ENCODE measurements around the gene CXCL16.

The CXCL16 gene

GRCh38 chr17:4715063-4715744, 24.5 kb downstream of the CXCL16 start:
- TF ChIP-seq RAD21 (IDR thresholded peaks at IDR 0.05; ENCODE audit: low read depth) (no peak), EGR1 (IDR thresholded peaks at IDR 0.05) (no peak), CEBPB (IDR thresholded peaks at IDR 0.05) (no peak), REST (IDR thresholded peaks at IDR 0.05; ENCODE audit: low read depth) (no peak), NFIC (IDR thresholded peaks at IDR 0.05) (no peak), YY1 (IDR thresholded peaks at IDR 0.05; ENCODE audit: low read depth) (no peak), TAF1 (IDR thresholded peaks at IDR 0.05; ENCODE audit: low read depth) (no peak), USF1 (IDR thresholded peaks at IDR 0.05) (no peak), MAX (IDR thresholded peaks at IDR 0.05) (no peak), EP300 (IDR thresholded peaks at IDR 0.05; ENCODE audit: borderline replicate concordance) (no peak)

- no peak for TF ChIP-seq TEAD4 (IDR thresholded peaks at IDR 0.05)
- no peak for TF ChIP-seq RAD21 (IDR thresholded peaks at IDR 0.05; ENCODE audit: low read depth)
- TF ChIP-seq TAF1 (IDR thresholded peaks at IDR 0.05; ENCODE audit: low read depth), result no peak
- TF ChIP-seq EP300 (IDR thresholded peaks at IDR 0.05; ENCODE audit: borderline replicate concordance), result no peak
- TF ChIP-seq USF1 (IDR thresholded peaks at IDR 0.05), result no peak
- no peak for TF ChIP-seq REST (IDR thresholded peaks at IDR 0.05; ENCODE audit: low read depth)
- TF ChIP-seq CREB1 (IDR thresholded peaks at IDR 0.05; ENCODE audit: low read depth), result no peak
- no peak for TF ChIP-seq YY1 (IDR thresholded peaks at IDR 0.05; ENCODE audit: low read depth)
- TF ChIP-seq TCF12 (IDR thresholded peaks at IDR 0.05; ENCODE audit: low read depth), result no peak
- no peak for TF ChIP-seq FOXM1 (IDR thresholded peaks at IDR 0.05; ENCODE audit: borderline replicate concordance, low read depth)
- TF ChIP-seq ZBTB7A (IDR thresholded peaks at IDR 0.05; ENCODE audit: low read depth), result no peak
- TF ChIP-seq MAX (IDR thresholded peaks at IDR 0.05), result no peak
- no peak for TF ChIP-seq NFIC (IDR thresholded peaks at IDR 0.05)
- no peak for TF ChIP-seq EGR1 (IDR thresholded peaks at IDR 0.05)
- no peak for TF ChIP-seq CEBPB (IDR thresholded peaks at IDR 0.05)
These were observed 27.2 kb downstream of the CXCL16 start for GRCh38 chr17:4712526-4712925.

- TF ChIP-seq FOXM1 (IDR thresholded peaks at IDR 0.05; ENCODE audit: borderline replicate concordance, low read depth) (no peak), TEAD4 (IDR thresholded peaks at IDR 0.05) (no peak), YY1 (IDR thresholded peaks at IDR 0.05; ENCODE audit: low read depth) (no peak), CREB1 (IDR thresholded peaks at IDR 0.05; ENCODE audit: low read depth) (no peak), USF1 (IDR thresholded peaks at IDR 0.05) (no peak), MAX (IDR thresholded peaks at IDR 0.05) (no peak), NFIC (IDR thresholded peaks at IDR 0.05) (no peak), TCF12 (IDR thresholded peaks at IDR 0.05; ENCODE audit: low read depth) (no peak), ZBTB7A (IDR thresholded peaks at IDR 0.05; ENCODE audit: low read depth) (no peak), RAD21 (IDR thresholded peaks at IDR 0.05; ENCODE audit: low read depth) (no peak), REST (IDR thresholded peaks at IDR 0.05; ENCODE audit: low read depth) (no peak), TAF1 (IDR thresholded peaks at IDR 0.05; ENCODE audit: low read depth) (no peak), EGR1 (IDR thresholded peaks at IDR 0.05) (no peak)
These were observed 28.0 kb downstream of the CXCL16 start for GRCh38 chr17:4711661-4712181.
